Measurements from ENCODE around the gene RIBC2. TPM values are rescaled to one million over a fixed set of nuclear protein-coding genes. Genes with fewer than 3 reads are reported as not detected.
A peak's percentile ranks its signal among the peaks of the same experiment; 100 is the strongest.
"Not testable (repeated sequence)": the region's sequence is repeated elsewhere in the genome, so short reads cannot be mapped to it uniquely, and the experiment has no call there.

RIBC2 gene
- total RNA-seq, 1 experiment from 2014 or later = 2.7 TPM

- peaks cover 4% of the 10 kb centered on the region for H3K4me1 ChIP-seq (ENCODE audit: insufficient read depth, low read length)
- no peaks in the 10 kb centered on the region for H3K79me2 ChIP-seq (ENCODE audit: low read length)
- H4K20me1 ChIP-seq (ENCODE audit: low read length) = no peaks in the 10 kb centered on the region
- intact Hi-C loops (cut with micrococcal nuclease) = loop anchor here (1.0 to 5.0 kb wide), 3 partner anchors 126 to 333 kb away; partner anchors contain the start of gene FAM118A
- peak overlapping the region; percentile 44; the same call in 1 of the 2 replicates for H3K4me2 ChIP-seq (ENCODE audit: low read length)
- ChIA-PET CTCF (no interaction called here), POLR2A (ENCODE audit: unreplicated experiment) (no interaction called here)
- H3K27ac ChIP-seq (ENCODE audit: low read length) = no peak overlapping the region
- H3K4me3 ChIP-seq (ENCODE audit: low read length) = no peak overlapping the region
- no TSS peak for BruUV-seq (replicated peaks)
- no peak for TF ChIP-seq EZH2 (IDR thresholded peaks at IDR 0.05; ENCODE audit: low read length, unreplicated experiment)
- no peak for TF ChIP-seq EZH2phosphoT487 (IDR thresholded peaks at IDR 0.05; ENCODE audit: borderline replicate concordance, low read length)
- TF ChIP-seq CTCF (conservative IDR thresholded peaks at IDR 0.05; ENCODE audit: low read depth, low read length) = no peak
- no peaks in the 10 kb centered on the region for H3K27me3 ChIP-seq (ENCODE audit: low read length)
- no peaks in the 10 kb centered on the region for H3K36me3 ChIP-seq (ENCODE audit: low read depth, low read length)
- no peaks in the 10 kb centered on the region for H3K9me2 ChIP-seq (replicated peaks; ENCODE audit: low read length)
- peak overlapping the region; percentile 82; the same call in 1 of the 2 replicates for H2AFZ ChIP-seq (ENCODE audit: low read length)
- H3F3A ChIP-seq (ENCODE audit: low read length, unreplicated experiment) = no peaks in the 10 kb centered on the region
- no peaks in the 10 kb centered on the region for H3K9me3 ChIP-seq (ENCODE audit: low read length)
- DNase-seq = no peak
- no peak overlapping the region for H3K9ac ChIP-seq (ENCODE audit: low read length)
- ATAC-seq = no peak
These were observed 21.5 kb downstream of the RIBC2 start for GRCh38 chr22:45434981-45435380.

- no TSS peak for BruUV-seq (replicated peaks)
- TF ChIP-seq EZH2phosphoT487 (IDR thresholded peaks at IDR 0.05; ENCODE audit: borderline replicate concordance, low read length) (no peak), CTCF (conservative IDR thresholded peaks at IDR 0.05; ENCODE audit: low read depth, low read length) (peak; percentile 86)
- ChIA-PET POLR2A (ENCODE audit: unreplicated experiment) (no interaction called here), CTCF (no interaction called here)
- no peak overlapping the region for H3K9ac ChIP-seq (ENCODE audit: low read length)
- H3K4me2 ChIP-seq (ENCODE audit: low read length) = peak overlapping the region; percentile 44
- no peaks in the 10 kb centered on the region for H3F3A ChIP-seq (ENCODE audit: low read length, unreplicated experiment)
- H3K79me2 ChIP-seq (ENCODE audit: low read length) = no peaks in the 10 kb centered on the region
- no peaks in the 10 kb centered on the region for H4K20me1 ChIP-seq (ENCODE audit: low read length)
- H3K27ac ChIP-seq (ENCODE audit: low read length) = no peak overlapping the region
- DNase-seq = peak; percentile 83
- H2AFZ ChIP-seq (ENCODE audit: low read length) = peak overlapping the region; percentile 82
- no peaks in the 10 kb centered on the region for H3K9me3 ChIP-seq (ENCODE audit: low read length)
- no peak overlapping the region for H3K4me3 ChIP-seq (ENCODE audit: low read length)
- peak; percentile 96 for ATAC-seq
- H3K27me3 ChIP-seq (ENCODE audit: low read length) = no peaks in the 10 kb centered on the region
- intact Hi-C loops (cut with micrococcal nuclease) = loop anchor here (1.0 to 5.0 kb wide), 3 partner anchors 126 to 333 kb away; partner anchors contain the start of gene FAM118A
- peaks cover 4% of the 10 kb centered on the region for H3K4me1 ChIP-seq (ENCODE audit: insufficient read depth, low read length)
- H3K9me2 ChIP-seq (replicated peaks; ENCODE audit: low read length) = no peaks in the 10 kb centered on the region
- no peaks in the 10 kb centered on the region for H3K36me3 ChIP-seq (ENCODE audit: low read depth, low read length)
These were observed 22.1 kb downstream of the RIBC2 start for GRCh38 chr22:45435544-45436139.

GRCh38 chr22:45436871-45437517 is 23.5 kb downstream of the RIBC2 start:
- H3K79me2 ChIP-seq (ENCODE audit: low read length); DNase-seq; H3F3A ChIP-seq (ENCODE audit: low read length, unreplicated experiment); POLR2A ChIA-PET (ENCODE audit: unreplicated experiment); ATAC-seq; H3K36me3 ChIP-seq (ENCODE audit: low read depth, low read length); H3K9me3 ChIP-seq (ENCODE audit: low read length); H3K9ac ChIP-seq (ENCODE audit: low read length); H4K20me1 ChIP-seq (ENCODE audit: low read length); H2AFZ ChIP-seq (ENCODE audit: low read length); H3K4me1 ChIP-seq (ENCODE audit: insufficient read depth, low read length); H3K9me2 ChIP-seq (replicated peaks; ENCODE audit: low read length); H3K4me2 ChIP-seq (ENCODE audit: low read length); H3K27ac ChIP-seq (ENCODE audit: low read length); H3K27me3 ChIP-seq (ENCODE audit: low read length); H3K4me3 ChIP-seq (ENCODE audit: low read length); BruUV-seq (replicated peaks): not testable (repeated sequence)
- CTCF ChIA-PET = interaction anchor here (0.6 kb wide), 1 partner anchor 335 kb away, joined by 3 read pairs; no protein-coding TSS in a partner anchor
- intact Hi-C loops (cut with micrococcal nuclease) = loop anchor here (5.0 kb wide), 1 partner anchor 335 kb away; no protein-coding TSS in a partner anchor

Data from PC-3 (cell line).